CD4-positive, alpha-beta T cell (primary cell): ENCODE results near the gene CLIC5. TPM values are rescaled to one million over a fixed set of nuclear protein-coding genes. Genes with fewer than 3 reads are reported as not detected.

Source experiments
- ATAC-seq: fragments of 200-7000 bp; cut with Tn5 transposase; one replicate; pipeline ENCODE4 v1.10.0; 2022; ENCODE audit warnings: mild to moderate bottlenecking; ENCODE audit not compliant: poor library complexity
- CTCF ChIA-PET: fragments of 350-600 bp; sonication (Branson Sonifier 250); formaldehyde crosslinking; loops from one replicate; lab custom pipeline; 2021; ENCODE audit warnings: antibody characterized with exemption, inconsistent platforms; lab: Charles Lee
- POLR2A ChIA-PET: fragments of 350-600 bp; sonication (Branson Sonifier 250); formaldehyde crosslinking; loops from one replicate; lab custom pipeline; 2021; ENCODE audit warnings: antibody characterized with exemption, inconsistent platforms; lab: Charles Lee
- DNase-seq, 14 experiments: peaks; one replicate each; pipeline ENCODE4 v3.0.0-alpha.2; 2013 to 2020; ENCODE audit warnings: mixed read lengths in 2 of 14
- H3K27ac ChIP-seq, 2 donors: one replicate each; pipeline versions ENCODE4 v1.5.1 to v1.7.0; 2013; ENCODE audit warnings: low read length in 2 of 2, low read depth in 1 of 2, mild to moderate bottlenecking in 1 of 2
- H3K27me3 ChIP-seq, 2 experiments: 1 replicate in 1 of 2; 2 replicates in 1 of 2; pipeline versions ENCODE4 v1.6.1 to v1.7.0; 2013; ENCODE audit warnings: low read length in 2 of 2, control low read depth in 1 of 2, mild to moderate bottlenecking in 1 of 2, moderate library complexity in 1 of 2; ENCODE audit not compliant: insufficient read depth in 2 of 2, control insufficient read depth in 1 of 2
- H3K36me3 ChIP-seq: one replicate; pipeline ENCODE4 v1.6.1; 2013; ENCODE audit warnings: low read length, control low read depth; ENCODE audit not compliant: insufficient read depth
- H3K4me1 ChIP-seq: one replicate; pipeline ENCODE4 v1.6.1; 2013; ENCODE audit warnings: low read length, control low read depth; ENCODE audit not compliant: insufficient read depth
- H3K4me3 ChIP-seq: one replicate; pipeline ENCODE4 v1.5.1; 2013; ENCODE audit warnings: mild to moderate bottlenecking, low read length, moderate library complexity
- H3K9me3 ChIP-seq, 2 experiments: 1 replicate in 1 of 2; 2 replicates in 1 of 2; pipeline versions ENCODE4 v1.6.1 to v1.7.0; 2013; ENCODE audit warnings: low read length in 2 of 2, mild to moderate bottlenecking in 2 of 2, control low read depth in 1 of 2, moderate library complexity in 1 of 2; ENCODE audit not compliant: control insufficient read depth in 1 of 2, insufficient read depth in 1 of 2
- H3K27ac Mint-ChIP-seq: one replicate; pipeline ENCODE4 v1.8.0; 2020; ENCODE audit warnings: mixed read lengths
- H3K27me3 Mint-ChIP-seq: one replicate; pipeline ENCODE4 v1.8.0; 2021; ENCODE audit warnings: mixed read lengths
- H3K36me3 Mint-ChIP-seq: one replicate; pipeline ENCODE4 v1.8.0; 2021; ENCODE audit warnings: low read depth, mixed read lengths
- H3K4me1 Mint-ChIP-seq: one replicate; pipeline ENCODE4 v1.8.0; 2021; ENCODE audit warnings: low read depth, mixed read lengths
- H3K4me3 Mint-ChIP-seq: one replicate; pipeline ENCODE4 v1.8.0; 2020; ENCODE audit warnings: mild to moderate bottlenecking, mixed read lengths
- H3K9me3 Mint-ChIP-seq: one replicate; pipeline ENCODE4 v1.8.0; 2020; ENCODE audit warnings: mixed read lengths
- intact Hi-C, 2 experiments: fragments of 100-400 bp; cut with DNase I in 1 of 2; cut with micrococcal nuclease in 1 of 2; formaldehyde crosslinking; loops; one replicate each; pipeline versions ENCODE4 v1.15.1 to v1.9.0; 2023 to 2025; cut with DNase I, micrococcal nuclease
- total RNA-seq, 174 experiments: library from RNA in 2 of 174; stranded (reverse) in 2 of 174; gene quantifications; one replicate each; pipeline ENCODE4 v1.2.3 and lab custom pipeline; 2021 to 2026
- TF ChIP-seq, protein P1 (sequence below): fragments of 200-600 bp; IDR thresholded peaks from one replicate; pipeline ENCODE4 v1.8.0; 2022; ENCODE audit warnings: antibody characterized with exemption, mild to moderate bottlenecking

CLIC5 gene
- total RNA-seq, 2 experiments from 2014 or later: 2.5 to 2.8 TPM

DNA sequence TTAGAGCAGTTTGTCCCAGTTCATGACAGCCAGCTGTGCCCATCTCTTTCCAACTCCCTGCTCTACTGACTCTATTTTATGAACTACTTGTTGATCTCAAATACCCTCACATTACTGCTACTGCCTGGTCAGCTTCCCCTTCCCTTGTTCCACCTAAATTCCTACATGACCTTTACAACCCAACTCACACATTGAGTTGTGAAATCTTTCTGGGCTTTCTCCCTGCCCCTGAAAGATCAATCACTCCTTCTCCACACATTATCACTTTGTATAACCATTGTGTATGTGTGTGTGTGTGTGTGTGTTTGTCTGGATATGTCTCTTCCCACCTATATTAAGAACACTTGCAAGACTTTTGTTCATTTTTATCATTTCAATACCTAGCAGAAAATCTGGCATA lies 42.1 kb upstream of the CLIC5 start:
- Mint-ChIP-seq H3K27ac (no peak overlapping the region), H3K4me3 (no peak overlapping the region), H3K9me3 (no peaks in the 10 kb centered on the region), H3K4me1 (no peaks in the 10 kb centered on the region), H3K36me3 (no peaks in the 10 kb centered on the region), H3K27me3 (peaks cover 23% of the 10 kb centered on the region)
- H3K27me3 ChIP-seq: no peaks in the 10 kb centered on the region
- H3K36me3 ChIP-seq: no peaks in the 10 kb centered on the region
- no peaks in the 10 kb centered on the region for H3K4me1 ChIP-seq
- DNase-seq: no peak
- POLR2A ChIA-PET: no interaction called here
- no peak overlapping the region for H3K27ac ChIP-seq
- CTCF ChIA-PET: no interaction called here
- H3K4me3 ChIP-seq: no peak overlapping the region
- no peaks in the 10 kb centered on the region for H3K9me3 ChIP-seq
- TF ChIP-seq, protein P1, sequence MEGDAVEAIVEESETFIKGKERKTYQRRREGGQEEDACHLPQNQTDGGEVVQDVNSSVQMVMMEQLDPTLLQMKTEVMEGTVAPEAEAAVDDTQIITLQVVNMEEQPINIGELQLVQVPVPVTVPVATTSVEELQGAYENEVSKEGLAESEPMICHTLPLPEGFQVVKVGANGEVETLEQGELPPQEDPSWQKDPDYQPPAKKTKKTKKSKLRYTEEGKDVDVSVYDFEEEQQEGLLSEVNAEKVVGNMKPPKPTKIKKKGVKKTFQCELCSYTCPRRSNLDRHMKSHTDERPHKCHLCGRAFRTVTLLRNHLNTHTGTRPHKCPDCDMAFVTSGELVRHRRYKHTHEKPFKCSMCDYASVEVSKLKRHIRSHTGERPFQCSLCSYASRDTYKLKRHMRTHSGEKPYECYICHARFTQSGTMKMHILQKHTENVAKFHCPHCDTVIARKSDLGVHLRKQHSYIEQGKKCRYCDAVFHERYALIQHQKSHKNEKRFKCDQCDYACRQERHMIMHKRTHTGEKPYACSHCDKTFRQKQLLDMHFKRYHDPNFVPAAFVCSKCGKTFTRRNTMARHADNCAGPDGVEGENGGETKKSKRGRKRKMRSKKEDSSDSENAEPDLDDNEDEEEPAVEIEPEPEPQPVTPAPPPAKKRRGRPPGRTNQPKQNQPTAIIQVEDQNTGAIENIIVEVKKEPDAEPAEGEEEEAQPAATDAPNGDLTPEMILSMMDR: no peak
- intact Hi-C loops: no loop called here
- no peak for ATAC-seq

DNA sequence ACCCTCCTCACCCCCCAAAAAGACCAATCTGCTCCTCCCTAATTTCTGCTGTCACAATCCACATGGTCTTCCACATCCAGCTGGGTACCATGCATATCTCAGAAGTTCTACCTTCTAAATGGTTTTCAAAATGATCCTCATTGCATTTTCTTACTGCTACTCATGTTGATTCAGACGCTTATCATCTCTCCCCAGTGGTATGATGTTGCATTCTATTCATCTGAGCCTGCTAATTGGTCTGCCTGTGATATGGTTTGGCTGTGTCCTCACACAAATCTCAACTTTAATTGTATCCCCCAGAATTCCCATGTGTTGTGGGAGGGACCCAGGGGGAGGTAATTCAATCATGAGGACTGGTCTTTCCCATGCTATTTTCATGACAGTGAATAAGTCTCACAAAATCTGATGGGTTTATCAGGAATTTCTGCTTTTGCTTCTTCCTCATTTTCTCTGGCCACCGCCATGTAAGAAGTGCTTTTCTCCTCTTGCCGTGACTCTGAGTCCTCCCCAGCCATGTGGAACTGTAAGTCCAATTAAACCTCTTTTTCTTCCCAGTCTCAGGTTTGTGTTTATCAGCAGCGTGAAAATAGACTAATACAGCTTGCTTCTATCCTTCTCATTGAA lies 41.4 kb upstream of the CLIC5 start:
- CTCF ChIA-PET: no interaction called here
- Mint-ChIP-seq H3K27ac (no peak overlapping the region), H3K4me3 (no peak overlapping the region), H3K36me3 (no peaks in the 10 kb centered on the region), H3K27me3 (peaks cover 23% of the 10 kb centered on the region), H3K4me1 (no peaks in the 10 kb centered on the region), H3K9me3 (no peaks in the 10 kb centered on the region)
- Histone ChIP-seq H3K4me3 (no peak overlapping the region), H3K4me1 (no peaks in the 10 kb centered on the region), H3K36me3 (no peaks in the 10 kb centered on the region), H3K9me3 (no peaks in the 10 kb centered on the region), H3K27ac (no peak overlapping the region), H3K27me3 (no peaks in the 10 kb centered on the region)
- intact Hi-C loops: no loop called here
- ATAC-seq (no peak), DNase-seq (no peak)
- POLR2A ChIA-PET: no interaction called here
- TF ChIP-seq, protein P1: no peak

DNA sequence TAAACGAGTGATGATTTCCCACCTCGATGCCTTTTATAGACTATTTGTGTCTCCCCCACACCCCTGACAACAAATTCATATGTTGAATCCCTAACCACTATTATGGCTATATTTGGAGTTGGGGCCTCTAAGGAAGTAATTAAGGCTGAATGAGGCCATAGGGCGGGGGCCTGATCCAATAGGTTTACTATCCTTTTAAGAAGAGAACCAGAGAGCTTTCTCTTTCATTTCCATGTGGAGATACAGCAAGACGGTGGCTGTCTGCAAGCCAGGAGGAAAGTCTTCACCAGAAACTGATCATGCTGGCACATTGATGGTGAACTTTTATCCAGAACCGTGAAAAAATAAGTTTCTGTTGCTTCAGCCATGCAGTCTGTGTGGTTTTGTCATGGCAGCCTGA lies 38.9 kb upstream of the CLIC5 start:
- H3K27me3 Mint-ChIP-seq: peaks cover 30% of the 10 kb centered on the region
- CTCF ChIA-PET: no interaction called here
- POLR2A ChIA-PET: no interaction called here
- ATAC-seq: no peak
- Histone ChIP-seq H3K4me3 (no peak overlapping the region), H3K9me3 (no peaks in the 10 kb centered on the region), H3K36me3 (no peaks in the 10 kb centered on the region), H3K27ac (no peak overlapping the region), H3K27me3 (no peaks in the 10 kb centered on the region), H3K4me1 (no peaks in the 10 kb centered on the region)
- DNase-seq: no peak
- no peak overlapping the region for H3K27ac Mint-ChIP-seq
- H3K9me3 Mint-ChIP-seq: no peaks in the 10 kb centered on the region
- intact Hi-C loops: no loop called here
- TF ChIP-seq, protein P1: no peak
- H3K36me3 Mint-ChIP-seq: no peaks in the 10 kb centered on the region
- H3K4me1 Mint-ChIP-seq: no peaks in the 10 kb centered on the region
- H3K4me3 Mint-ChIP-seq: no peak overlapping the region
